Body of pancreas (tissue), 4 donors: Measurements from ENCODE around the gene ZWILCH.

Experiments
- CTCF ChIP-seq, 7 experiments: fragments of 450-650 bp in 4 of 7; fragments of 200-600 bp in 3 of 7; sonication (generic) in 3 of 7; IDR thresholded peaks; one replicate each; pipeline ENCODE4 v1.5.1; 2016 to 2019; ENCODE audit warnings: antibody characterized with exemption in 7 of 7
- POLR2A ChIP-seq, 3 donors: fragments of 450-650 bp; IDR thresholded peaks; one replicate each; pipeline ENCODE4 v1.6.1; 2016; ENCODE audit warnings: antibody characterized with exemption in 3 of 3, mild to moderate bottlenecking in 2 of 3

GRCh38 chr15:66486887-66487286 lies 18.2 kb upstream of the ZWILCH start:
- TF ChIP-seq CTCF (IDR thresholded peaks at IDR 0.05): no peak
- no peak for TF ChIP-seq POLR2A (IDR thresholded peaks at IDR 0.05)
